Middle frontal gyrus (tissue), 1 donor: ENCODE results near the gene MGST2.

ENCODE experiments used
- DNase-seq: peaks from one replicate; pipeline ENCODE4 v3.0.0-alpha.2; 2015; ENCODE audit warnings: low spot score; ENCODE audit errors: extremely low spot score

MGST2 gene

DNA sequence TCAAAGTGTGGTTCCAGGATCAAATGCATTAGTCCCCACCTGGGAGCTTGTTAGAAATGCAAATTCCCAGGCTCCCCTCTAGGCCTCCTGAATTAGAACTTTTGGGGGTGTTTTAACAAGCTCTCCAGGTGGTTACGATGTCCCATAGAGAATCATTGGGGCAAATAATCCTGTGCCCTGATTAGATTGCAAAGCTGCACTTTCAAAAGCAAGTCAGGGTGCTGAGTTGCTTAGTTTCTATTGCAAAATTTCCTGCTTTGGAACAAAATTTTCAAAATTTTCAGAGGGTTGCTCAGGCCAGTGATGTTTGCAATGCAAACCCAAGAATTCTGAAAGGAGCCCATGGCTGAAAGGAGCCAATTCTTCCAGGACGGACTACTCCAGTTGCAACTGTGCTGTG, 71.0 kb downstream of the MGST2 start:
- DNase-seq = no peak

DNA sequence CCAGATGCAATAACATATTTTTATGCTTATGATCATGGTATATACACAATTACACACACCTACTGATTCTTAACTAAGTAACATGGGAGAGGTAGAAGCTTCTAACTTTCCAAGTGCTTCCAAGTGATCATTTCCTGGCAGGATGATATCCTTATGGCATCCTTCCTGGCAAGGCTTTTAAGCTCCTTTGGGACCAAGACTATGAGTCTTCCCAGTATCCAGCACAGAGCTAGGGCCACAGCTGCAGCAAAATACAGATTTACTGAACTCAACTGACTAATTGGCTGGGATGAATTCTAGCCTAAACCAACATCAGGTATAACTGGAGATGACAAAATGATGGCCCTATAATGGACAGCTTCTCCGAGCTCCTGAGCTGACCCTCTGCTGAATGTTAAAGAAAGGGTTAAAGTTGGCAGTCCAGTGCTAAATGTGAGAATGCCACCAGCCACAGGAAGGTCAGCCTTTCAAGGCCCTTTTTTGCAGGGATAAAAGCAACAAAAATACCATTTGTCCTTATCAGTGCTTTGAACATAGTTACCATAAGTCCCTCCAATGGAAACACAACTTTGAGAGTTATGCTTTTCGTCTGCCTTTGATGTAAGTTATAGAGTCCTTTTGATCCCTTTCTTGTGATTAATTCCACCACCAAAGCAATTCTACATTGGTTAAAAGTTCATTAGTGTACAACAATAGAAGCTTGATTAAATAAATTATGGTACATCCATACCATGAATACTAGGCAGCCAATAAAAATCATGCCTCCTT, 73.4 kb downstream of the MGST2 start:
- no peak for DNase-seq

DNA sequence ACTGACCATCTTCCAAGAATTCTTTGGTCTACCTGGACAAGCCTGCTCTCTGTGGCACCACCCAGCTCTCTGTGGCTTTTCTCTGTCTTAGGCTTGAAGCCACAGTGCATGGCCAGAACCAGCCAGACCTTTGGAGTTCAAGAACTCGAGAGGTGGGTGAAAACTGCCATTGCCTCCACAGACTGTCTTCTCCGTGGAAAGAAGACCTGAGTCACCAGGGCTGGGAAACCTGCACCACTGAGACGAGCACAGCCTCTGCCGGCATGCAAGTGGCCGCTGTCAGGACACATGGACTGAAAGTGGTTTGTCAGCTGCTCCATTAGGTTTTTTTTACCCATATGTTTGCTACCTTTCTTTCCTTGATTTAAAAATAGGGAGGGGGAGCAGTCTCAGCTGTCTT, 74.5 kb downstream of the MGST2 start:
- no peak for DNase-seq

DNA sequence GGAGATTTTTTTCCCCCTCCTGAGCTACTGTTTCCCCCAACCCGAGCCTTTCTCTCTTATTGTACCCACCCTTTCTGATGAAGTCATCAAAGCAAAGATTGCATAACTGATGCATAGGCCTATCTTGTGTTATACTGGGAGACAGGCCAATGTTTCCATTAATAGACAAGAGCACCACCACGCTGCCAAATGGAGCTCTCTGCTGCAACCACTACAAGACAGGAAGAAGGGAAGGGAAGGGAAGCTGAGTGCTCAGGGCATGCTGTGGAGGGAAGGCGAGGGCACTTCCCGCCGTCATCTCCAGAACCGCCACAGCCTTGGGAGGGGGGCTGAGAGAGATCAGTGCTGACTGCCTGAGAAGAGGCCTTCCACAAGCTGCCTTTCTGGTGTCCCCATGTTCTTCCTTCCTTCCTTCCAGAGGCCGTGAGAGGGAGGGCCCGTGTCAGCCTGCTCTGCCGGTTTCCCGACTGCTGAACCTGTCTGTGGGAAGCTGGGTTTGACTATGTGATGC, 75.0 kb downstream of the MGST2 start:
- peak; percentile 76 for DNase-seq

DNA sequence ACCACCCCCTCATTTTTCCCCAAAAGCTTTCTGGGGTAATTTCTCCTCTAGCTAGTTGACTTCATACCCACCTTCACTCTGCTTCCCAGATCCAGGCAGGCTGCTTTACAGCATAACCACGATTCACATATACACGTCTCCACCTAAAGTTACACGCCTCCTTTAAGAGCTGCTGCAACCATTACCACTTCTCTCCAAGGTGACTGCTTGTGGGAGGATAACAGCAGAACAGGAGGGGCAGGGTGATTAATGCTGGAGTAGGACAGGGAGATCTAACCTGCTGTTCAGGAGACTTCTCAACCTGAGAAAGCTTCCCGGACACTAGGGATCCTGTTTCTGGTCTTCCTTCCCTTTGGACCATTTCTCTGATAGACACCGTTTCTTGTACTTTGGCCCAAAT, 77.4 kb downstream of the MGST2 start:
- no peak for DNase-seq

DNA sequence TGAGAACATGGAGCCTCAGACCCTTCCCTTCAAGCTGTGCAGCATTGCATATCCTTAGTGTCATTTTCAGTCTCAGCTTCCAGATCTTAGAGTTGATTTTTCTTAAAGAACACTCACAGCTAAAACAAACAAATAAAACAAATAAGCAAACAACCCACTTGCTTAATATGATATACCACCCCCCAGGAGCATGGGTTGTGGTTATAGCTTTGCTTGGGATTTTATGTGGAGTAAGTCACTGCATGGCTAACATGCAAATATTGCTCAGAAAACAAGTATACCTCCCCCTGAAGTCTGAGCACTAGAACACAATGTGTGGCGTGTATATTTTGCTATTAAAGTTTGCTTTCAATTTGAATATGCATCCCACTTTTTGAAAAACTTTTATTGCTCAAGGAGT, 78.6 kb downstream of the MGST2 start:
- DNase-seq = no peak

DNA sequence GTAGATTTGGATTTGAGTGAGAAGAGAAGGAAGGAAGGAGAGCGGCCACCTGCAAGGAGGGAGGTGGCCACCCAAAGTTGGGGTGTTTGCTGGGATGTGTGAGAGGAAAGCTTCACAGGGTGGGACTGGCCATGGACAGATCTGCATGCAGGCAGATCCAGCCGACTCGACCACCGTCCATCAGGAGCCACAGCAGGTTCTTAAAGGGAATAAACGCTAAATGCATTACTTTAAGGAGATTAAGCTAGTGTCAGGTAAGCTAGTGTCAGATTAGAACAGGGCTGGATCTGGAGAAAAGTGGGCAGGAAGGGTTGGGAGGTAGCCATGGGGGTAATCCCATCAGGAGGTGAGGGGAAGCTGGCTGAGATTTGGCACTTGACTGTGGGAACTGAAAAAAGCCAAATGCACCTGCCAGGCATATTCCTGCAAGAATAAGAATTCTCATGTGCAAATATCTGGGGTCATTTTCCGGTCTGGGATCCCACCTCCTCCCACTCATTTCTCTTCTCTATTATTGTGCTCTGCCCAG, 79.6 kb downstream of the MGST2 start:
- DNase-seq = no peak

DNA sequence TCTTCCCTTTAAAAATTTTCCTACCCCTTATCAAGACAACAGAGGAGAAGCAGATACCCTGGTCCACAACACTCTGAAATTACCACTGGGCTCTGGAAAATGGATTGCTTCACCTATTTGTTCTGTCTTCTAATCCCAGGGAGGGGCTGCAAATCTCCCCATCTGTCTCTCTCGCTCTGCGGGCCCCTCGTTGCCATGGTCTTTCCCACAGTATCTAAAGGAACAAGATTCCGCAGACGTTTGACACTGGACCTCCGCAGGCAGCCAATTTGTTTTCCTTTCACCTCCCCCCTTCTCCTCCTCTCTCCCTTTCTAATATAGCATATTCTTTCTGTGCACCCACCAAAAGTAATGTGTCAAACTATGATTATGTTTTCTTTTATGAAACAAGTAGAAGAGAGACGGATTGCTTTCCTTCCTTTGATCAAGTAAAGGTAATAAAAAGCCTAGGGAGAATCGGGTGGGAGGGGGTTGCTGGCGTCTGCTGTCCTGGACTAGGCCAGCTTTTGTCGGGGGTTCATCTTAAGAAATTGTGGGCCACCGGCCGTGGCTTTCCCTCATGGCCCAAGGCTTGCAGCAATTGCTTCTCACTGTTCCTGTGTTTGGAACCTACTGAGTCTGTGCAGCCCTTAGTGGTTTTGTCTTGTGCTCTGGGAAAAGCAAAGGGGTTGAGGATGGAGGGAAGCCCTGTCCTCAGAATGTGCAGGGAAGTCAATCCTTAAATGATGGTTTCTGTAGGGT, 81.0 kb downstream of the MGST2 start:
- no peak for DNase-seq

DNA sequence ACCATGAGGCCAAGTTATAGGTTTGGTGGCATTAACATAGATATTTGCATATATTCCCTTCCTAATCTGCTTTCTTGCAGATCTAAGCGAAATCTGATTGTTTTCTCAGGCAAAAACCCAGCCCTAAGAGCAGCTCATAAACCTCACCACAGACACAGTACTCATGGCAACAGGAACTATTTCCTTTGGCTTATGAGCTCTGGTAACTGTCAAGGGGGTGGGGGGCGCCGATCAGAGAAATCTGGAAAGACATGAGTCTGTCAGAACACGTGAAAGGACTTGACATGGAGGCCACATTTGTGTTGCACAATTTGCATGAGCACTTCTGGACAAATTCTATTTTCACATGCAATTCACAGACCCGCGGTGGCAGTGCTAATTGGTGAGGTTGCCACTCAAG, 83.7 kb downstream of the MGST2 start:
- no peak for DNase-seq

DNA sequence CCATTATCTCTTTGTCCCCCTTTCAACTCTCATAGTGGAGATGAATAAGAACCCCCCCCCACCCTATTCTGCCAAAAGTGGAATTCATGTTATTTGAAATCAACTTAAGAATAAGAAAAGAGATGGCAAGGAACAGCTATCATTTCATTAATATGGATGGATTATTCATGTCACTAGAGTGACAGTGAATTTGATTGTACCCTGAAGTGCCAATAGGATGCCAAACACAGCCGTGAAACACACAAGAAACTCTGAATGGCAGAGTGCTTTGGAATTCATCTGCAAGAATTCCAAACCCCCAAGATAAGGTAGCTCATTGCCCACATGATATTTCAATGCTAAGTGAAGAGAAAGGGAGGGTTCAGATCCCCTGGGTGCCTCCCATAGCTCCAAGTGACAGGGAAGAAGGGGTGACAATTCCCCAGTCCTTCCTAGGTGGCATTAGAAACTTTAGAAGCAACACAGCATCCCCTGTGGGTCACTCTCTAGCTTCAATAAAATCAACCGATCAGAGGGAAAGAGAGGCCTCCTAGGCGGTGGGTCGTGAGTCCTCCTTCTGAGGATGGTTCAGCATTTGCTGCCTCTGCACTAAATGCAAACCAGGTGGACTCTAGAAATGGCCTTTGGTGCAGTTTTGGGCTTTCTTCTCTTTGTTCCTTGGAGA, 84.3 kb downstream of the MGST2 start:
- DNase-seq = no peak

DNA sequence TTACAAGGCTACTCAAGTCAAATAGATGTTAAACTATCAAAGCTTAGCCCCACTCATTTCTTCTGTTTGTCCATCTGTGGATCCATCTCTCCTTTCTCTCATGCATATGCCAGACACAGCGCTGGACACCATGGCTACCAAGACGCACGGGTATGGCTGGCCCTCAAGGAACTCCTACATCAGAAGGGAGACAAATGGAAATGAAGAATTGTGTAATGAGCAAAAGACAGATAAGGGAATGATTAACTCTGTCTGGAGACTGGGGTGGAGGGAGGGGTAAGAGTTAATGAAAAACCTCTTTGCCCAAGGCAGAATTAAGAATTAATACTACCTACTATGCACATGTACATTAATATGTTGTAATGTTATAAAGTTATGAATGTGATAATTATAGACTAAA, 88.1 kb downstream of the MGST2 start:
- no peak for DNase-seq
